Panc1 (cell line): ENCODE data around the gene CD2BP2.

Experiments used
- CTCF ChIP-seq: fragments of 450-650 bp; IDR thresholded peaks from 2 replicates; pipeline ENCODE4 v1.5.1; 2017; ENCODE audit warnings: mild to moderate bottlenecking
- SIN3A ChIP-seq: IDR thresholded peaks from 2 replicates; pipeline ENCODE4 v1.6.1; 2012; ENCODE audit warnings: low read depth, mild to moderate bottlenecking, low read length, moderate library complexity, borderline replicate concordance; ENCODE audit not compliant: insufficient read depth
- TCF7L2 ChIP-seq: IDR thresholded peaks from 2 replicates; pipeline ENCODE4 v1.6.1; 2011; ENCODE audit warnings: mild to moderate bottlenecking, low read depth, low read length, inconsistent platforms

GRCh38 chr16:30348113-30348512 lies 7.0 kb downstream of the CD2BP2 start:
- no peak for TF ChIP-seq TCF7L2
- no peak for TF ChIP-seq SIN3A
- TF ChIP-seq CTCF, result no peak
